K562 (cell line): ENCODE results near the gene SEC24C. TPM values are rescaled to one million over a fixed set of nuclear protein-coding genes. Genes with fewer than 3 reads are reported as not detected.

Experiments used
- CSDE1 ChIP-seq, 2 experiments: fragments of 450-650 bp; IDR thresholded peaks; 2 replicates each; pipeline ENCODE4 v1.6.1; 2016; ENCODE audit warnings: mild to moderate bottlenecking in 1 of 2
- PTTG1 ChIP-seq: fragments of 450-650 bp; IDR thresholded peaks from 2 replicates; pipeline ENCODE4 v1.6.1; 2016; ENCODE audit warnings: low read depth, mild to moderate bottlenecking, missing genetic modification characterization, missing compliant biosample characterization
- SP2 ChIP-seq: IDR thresholded peaks from 2 replicates; pipeline ENCODE4 v1.6.1; 2011; ENCODE audit warnings: mild to moderate bottlenecking, low read depth, low read length, moderate library complexity; ENCODE audit not compliant: poor library complexity, severe bottlenecking; ENCODE audit errors: extremely low read depth
- XRCC3 ChIP-seq: fragments of 450-650 bp; IDR thresholded peaks from 2 replicates; pipeline ENCODE4 v1.6.1; 2017; ENCODE audit warnings: mild to moderate bottlenecking, moderate library complexity
- polyA plus RNA-seq, 8 experiments: library from polyadenylated mRNA; depleted of rRNA in 4 of 8; stranded (reverse) in 5 of 8; unstranded in 3 of 8; fragments of >200 nt; fragmentation: Nextera tagmentation in 2 of 8; fragmentation: Illumina TruSeq in 1 of 8; extraction: Ambion mirVana in 2 of 8; extraction: Trizol in 1 of 8; gene quantifications; 2 replicates each; pipeline versions ENCODE4 v1.2.1 to v1.2.3, GENCODE V29; 2011 to 2014; ENCODE audit warnings: inconsistent platforms in 1 of 8, missing spikeins in 1 of 8
- total RNA-seq, 7 experiments: library from RNA; depleted of rRNA in 6 of 7; stranded (reverse); fragments of >200 nt in 6 of 7; fragmentation: Illumina TruSeq in 2 of 7; extraction: Trizol in 2 of 7; gene quantifications; 2 replicates each; pipeline versions ENCODE4 v1.2.1 to v1.2.3, GENCODE V29; 2011 to 2021; ENCODE audit warnings: low replicate concordance in 1 of 7
- TF ChIP-seq, protein P1 (sequence below), 2 experiments: fragments of 450-650 bp in 1 of 2; sonication (generic) in 1 of 2; formaldehyde crosslinking in 1 of 2; IDR thresholded peaks; 2 replicates each; pipeline versions ENCODE4 v1.7.1 to v1.9.0; 2016 to 2022; ENCODE audit warnings: inconsistent platforms in 1 of 2, mild to moderate bottlenecking in 1 of 2, missing genetic modification reagents in 1 of 2
- TF ChIP-seq, protein P2 (sequence below): sonication (generic); formaldehyde crosslinking; IDR thresholded peaks from 2 replicates; pipeline ENCODE4 v1.8.0; 2022; ENCODE audit warnings: mild to moderate bottlenecking, missing genetic modification reagents
- TF ChIP-seq, protein P3 (sequence below), 2 experiments: fragments of 450-650 bp; IDR thresholded peaks; 2 replicates each; pipeline ENCODE4 v1.6.1; 2016; ENCODE audit warnings: mild to moderate bottlenecking in 2 of 2, borderline replicate concordance in 1 of 2, low read depth in 1 of 2, moderate library complexity in 1 of 2

Gene SEC24C
- total and polyA plus RNA-seq, 9 of the 15 experiments (the other 6 are each of a cell fraction or from before 2014, with no cell fraction given) = 19.0 to 115 (median 70.5) TPM

DNA sequence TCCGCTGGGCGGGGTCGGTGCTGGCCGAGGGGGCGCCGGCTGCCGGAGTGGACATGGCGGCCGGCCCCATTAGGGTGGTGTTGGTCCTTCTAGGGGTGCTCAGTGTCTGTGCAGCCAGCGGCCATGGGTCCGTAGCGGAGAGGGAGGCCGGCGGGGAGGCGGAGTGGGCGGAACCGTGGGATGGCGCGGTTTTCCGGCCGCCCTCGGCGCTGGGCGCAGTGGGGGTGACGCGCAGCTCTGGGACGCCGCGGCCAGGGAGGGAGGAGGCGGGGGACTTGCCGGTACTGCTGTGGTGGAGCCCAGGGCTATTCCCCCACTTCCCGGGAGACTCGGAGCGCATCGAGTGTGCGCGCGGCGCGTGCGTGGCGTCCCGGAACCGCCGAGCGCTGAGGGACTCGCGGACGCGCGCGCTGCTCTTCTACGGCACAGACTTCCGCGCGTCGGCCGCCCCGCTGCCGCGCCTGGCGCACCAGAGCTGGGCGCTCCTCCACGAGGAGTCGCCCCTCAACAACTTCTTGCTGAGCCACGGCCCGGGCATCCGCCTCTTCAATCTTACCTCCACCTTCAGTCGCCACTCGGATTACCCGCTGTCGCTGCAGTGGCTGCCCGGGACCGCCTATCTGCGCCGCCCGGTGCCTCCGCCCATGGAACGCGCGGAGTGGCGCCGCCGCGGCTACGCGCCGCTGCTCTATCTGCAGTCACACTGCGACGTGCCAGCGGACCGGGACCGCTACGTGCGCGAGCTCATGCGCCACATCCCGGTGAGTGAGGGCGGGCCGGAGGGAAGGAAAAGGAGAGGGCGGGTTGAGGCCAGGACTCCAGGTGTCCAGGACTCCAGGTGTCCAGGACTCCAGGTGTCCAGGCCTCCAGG is 28.3 kb downstream of the SEC24C start (continued):
- TF ChIP-seq XRCC3 (no peak), PTTG1 (no peak), CSDE1 (IDR thresholded peaks at IDR 0.05) (no peak; a peak in 1 of 4 replicates), SP2 (no peak)
- TF ChIP-seq, protein P1, sequence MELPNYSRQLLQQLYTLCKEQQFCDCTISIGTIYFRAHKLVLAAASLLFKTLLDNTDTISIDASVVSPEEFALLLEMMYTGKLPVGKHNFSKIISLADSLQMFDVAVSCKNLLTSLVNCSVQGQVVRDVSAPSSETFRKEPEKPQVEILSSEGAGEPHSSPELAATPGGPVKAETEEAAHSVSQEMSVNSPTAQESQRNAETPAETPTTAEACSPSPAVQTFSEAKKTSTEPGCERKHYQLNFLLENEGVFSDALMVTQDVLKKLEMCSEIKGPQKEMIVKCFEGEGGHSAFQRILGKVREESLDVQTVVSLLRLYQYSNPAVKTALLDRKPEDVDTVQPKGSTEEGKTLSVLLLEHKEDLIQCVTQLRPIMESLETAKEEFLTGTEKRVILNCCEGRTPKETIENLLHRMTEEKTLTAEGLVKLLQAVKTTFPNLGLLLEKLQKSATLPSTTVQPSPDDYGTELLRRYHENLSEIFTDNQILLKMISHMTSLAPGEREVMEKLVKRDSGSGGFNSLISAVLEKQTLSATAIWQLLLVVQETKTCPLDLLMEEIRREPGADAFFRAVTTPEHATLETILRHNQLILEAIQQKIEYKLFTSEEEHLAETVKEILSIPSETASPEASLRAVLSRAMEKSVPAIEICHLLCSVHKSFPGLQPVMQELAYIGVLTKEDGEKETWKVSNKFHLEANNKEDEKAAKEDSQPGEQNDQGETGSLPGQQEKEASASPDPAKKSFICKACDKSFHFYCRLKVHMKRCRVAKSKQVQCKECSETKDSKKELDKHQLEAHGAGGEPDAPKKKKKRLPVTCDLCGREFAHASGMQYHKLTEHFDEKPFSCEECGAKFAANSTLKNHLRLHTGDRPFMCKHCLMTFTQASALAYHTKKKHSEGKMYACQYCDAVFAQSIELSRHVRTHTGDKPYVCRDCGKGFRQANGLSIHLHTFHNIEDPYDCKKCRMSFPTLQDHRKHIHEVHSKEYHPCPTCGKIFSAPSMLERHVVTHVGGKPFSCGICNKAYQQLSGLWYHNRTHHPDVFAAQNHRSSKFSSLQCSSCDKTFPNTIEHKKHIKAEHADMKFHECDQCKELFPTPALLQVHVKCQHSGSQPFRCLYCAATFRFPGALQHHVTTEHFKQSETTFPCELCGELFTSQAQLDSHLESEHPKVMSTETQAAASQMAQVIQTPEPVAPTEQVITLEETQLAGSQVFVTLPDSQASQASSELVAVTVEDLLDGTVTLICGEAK (IDR thresholded peaks at IDR 0.05) = peak; percentile 60; the same call in 1 of the 2 replicates
- TF ChIP-seq, protein P1 (CRISPR knock-in tag; IDR thresholded peaks at IDR 0.05) = no peak
- TF ChIP-seq, protein P2, sequence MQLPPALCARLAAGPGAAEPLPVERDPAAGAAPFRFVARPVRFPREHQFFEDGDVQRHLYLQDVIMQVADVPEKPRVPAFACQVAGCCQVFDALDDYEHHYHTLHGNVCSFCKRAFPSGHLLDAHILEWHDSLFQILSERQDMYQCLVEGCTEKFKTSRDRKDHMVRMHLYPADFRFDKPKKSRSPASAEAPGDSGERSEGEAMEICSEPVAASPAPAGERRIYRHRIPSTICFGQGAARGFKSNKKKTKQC = peak; percentile 87; the same call in 1 of the 2 replicates
- TF ChIP-seq, protein P3, sequence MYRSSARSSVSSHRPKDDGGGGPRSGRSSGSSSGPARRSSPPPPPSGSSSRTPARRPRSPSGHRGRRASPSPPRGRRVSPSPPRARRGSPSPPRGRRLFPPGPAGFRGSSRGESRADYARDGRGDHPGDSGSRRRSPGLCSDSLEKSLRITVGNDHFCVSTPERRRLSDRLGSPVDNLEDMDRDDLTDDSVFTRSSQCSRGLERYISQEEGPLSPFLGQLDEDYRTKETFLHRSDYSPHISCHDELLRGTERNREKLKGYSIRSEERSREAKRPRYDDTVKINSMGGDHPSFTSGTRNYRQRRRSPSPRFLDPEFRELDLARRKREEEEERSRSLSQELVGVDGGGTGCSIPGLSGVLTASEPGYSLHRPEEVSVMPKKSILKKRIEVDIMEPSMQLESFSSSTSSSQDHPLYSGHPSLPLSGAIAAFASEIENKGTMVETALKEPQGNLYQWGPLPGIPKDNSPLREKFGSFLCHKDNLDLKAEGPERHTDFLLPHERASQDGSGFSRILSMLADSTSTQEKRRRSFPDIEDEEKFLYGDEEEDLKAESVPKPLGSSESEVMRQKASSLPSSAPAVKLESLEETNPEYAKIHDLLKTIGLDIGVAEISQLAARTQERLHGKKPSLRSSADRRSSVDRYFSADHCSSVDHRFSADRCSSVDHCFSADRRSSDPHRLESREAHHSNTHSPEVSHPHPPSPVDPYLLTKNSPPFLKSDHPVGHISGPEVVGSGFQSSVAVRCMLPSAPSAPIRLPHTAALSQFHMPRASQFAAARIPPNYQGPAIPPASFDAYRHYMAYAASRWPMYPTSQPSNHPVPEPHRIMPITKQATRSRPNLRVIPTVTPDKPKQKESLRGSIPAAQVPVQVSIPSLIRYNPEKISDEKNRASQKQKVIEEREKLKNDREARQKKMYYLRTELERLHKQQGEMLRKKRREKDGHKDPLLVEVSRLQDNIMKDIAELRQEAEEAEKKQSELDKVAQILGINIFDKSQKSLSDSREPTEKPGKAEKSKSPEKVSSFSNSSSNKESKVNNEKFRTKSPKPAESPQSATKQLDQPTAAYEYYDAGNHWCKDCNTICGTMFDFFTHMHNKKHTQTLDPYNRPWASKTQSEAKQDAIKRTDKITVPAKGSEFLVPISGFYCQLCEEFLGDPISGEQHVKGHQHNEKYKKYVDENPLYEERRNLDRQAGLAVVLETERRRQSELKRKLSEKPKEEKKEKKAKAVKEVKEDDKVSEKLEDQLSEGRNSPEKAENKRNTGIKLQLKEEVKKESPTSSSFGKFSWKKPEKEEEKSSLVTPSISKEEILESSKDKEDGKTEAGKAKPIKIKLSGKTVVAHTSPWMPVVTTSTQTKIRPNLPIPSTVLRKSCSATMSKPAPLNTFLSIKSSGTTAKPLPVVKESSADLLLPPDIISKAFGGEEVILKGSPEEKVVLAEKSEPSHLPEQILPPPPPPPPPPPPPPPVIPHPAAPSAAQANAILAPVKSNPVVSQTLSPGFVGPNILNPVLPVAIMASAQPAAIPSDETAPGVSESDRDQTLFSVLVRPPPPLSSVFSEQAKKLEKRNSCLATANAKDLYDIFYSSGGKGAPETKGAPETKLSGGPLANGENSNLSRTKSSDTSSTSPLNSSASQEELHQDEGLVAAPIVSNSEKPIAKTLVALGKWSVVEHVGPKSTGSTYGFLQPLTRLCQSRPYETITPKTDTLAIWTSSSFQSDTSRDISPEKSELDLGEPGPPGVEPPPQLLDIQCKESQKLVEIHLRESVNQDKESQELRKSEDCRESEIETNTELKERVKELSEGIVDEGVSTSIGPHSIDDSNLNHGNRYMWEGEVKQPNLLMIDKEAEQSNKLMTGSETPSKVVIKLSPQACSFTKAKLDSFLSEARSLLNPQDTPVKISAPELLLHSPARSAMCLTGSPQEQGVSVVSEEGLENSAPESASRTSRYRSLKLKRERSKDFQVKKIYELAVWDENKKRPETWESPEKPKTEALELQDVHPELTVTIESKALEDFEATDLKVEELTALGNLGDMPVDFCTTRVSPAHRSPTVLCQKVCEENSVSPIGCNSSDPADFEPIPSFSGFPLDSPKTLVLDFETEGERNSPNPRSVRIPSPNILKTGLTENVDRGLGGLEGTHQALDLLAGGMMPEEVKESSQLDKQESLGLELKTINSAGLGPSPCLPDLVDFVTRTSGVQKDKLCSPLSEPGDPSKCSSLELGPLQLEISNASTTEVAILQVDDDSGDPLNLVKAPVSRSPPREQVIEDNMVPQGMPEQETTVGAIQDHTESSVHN (IDR thresholded peaks at IDR 0.05; ENCODE audit: borderline replicate concordance in 1 of 2, low read depth in 1 of 2) = no peak
